GM12878 (cell line): ENCODE results near the gene VAC14. TPM values are rescaled to one million over a fixed set of nuclear protein-coding genes. Genes with fewer than 3 reads are reported as not detected.

ENCODE experiments used
- ATAC-seq: fragments of 200-7000 bp; cut with Tn5 transposase; 3 replicates; pipeline ENCODE4 v1.9.1; 2020; ENCODE audit warnings: mild to moderate bottlenecking, moderate library complexity
- BruUV-seq: library from RNA; stranded (reverse); fragments of 400-500 nt; replicated peaks from 2 replicates; lab custom pipeline; 2021; lab: Mats Ljungman, UMichigan
- CTCF ChIA-PET: fragments of 300-600 bp; sonication (Branson Sonifier 250); formaldehyde crosslinking; extraction: SDS; loops from one replicate; lab custom pipeline; 2021; ENCODE audit warnings: inconsistent platforms; lab: Yijun Ruan, JAX
- POLR2A ChIA-PET: fragments of 350-600 bp; formaldehyde crosslinking; extraction: SDS; loops from one replicate; lab custom pipeline; 2021; ENCODE audit warnings: inconsistent platforms; lab: Charles Lee
- RAD21 ChIA-PET: fragments of 300-600 bp; sonication (Branson Sonifier 250); formaldehyde crosslinking; loops from one replicate; lab custom pipeline; 2023; ENCODE audit warnings: antibody characterized with exemption; ENCODE audit not compliant: unreplicated experiment; lab: Charles Lee
- SMC1A ChIA-PET: fragments of 300-600 bp; sonication (Branson Sonifier 250); formaldehyde crosslinking; loops from one replicate; lab custom pipeline; 2023; ENCODE audit not compliant: unreplicated experiment, uncharacterized antibody; lab: Charles Lee
- DNase-seq: peaks from one replicate; pipeline ENCODE4 v3.0.0-alpha.2; 2011; ENCODE audit warnings: low read depth, low spot score
- FAIRE-seq: peaks from 3 replicates; lab custom pipeline; 2011; peaks lifted over from hg19 to GRCh38; lab: Jason Lieb, UNC
- H2AFZ ChIP-seq: 2 replicates; pipeline ENCODE4 v1.6.0; 2011; ENCODE audit warnings: low read depth, low read length, control low read depth; ENCODE audit not compliant: control insufficient read depth
- H3K27ac ChIP-seq: 2 replicates; pipeline ENCODE4 v1.5.1; 2011; ENCODE audit warnings: control low read depth; ENCODE audit not compliant: control insufficient read depth, insufficient read depth
- H3K27me3 ChIP-seq, 2 experiments: replicated peaks in 1 of 2; 2 replicates each; pipeline versions ENCODE4 v1.6.0 to v1.6.1; 2011; ENCODE audit warnings: low read length in 1 of 2; ENCODE audit not compliant: control insufficient read depth in 2 of 2, insufficient read depth in 2 of 2
- H3K36me3 ChIP-seq, 2 experiments: 2 replicates each; pipeline ENCODE4 v1.5.1; 2011; ENCODE audit warnings: low read length in 1 of 2; ENCODE audit not compliant: control insufficient read depth in 2 of 2, insufficient read depth in 2 of 2
- H3K4me1 ChIP-seq: 2 replicates; pipeline ENCODE4 v1.6.1; 2011; ENCODE audit warnings: mild to moderate bottlenecking, low read length, moderate library complexity, mixed read lengths; ENCODE audit not compliant: control insufficient read depth, insufficient read depth
- H3K4me2 ChIP-seq: 2 replicates; pipeline ENCODE4 v1.6.0; 2011; ENCODE audit warnings: control low read depth; ENCODE audit not compliant: control insufficient read depth, insufficient read depth
- H3K4me3 ChIP-seq: fragments of 200-600 bp; sonication (generic); 2 replicates; pipeline ENCODE4 v1.5.1; 2016
- H3K79me2 ChIP-seq: 2 replicates; pipeline ENCODE4 v1.6.0; 2011; ENCODE audit warnings: low read length; ENCODE audit not compliant: control insufficient read depth, insufficient read depth
- H3K9ac ChIP-seq: 2 replicates; pipeline ENCODE4 v1.8.0; 2011; ENCODE audit warnings: low read length, control low read depth, mixed read lengths; ENCODE audit not compliant: control insufficient read depth, insufficient read depth
- H3K9me3 ChIP-seq: replicated peaks from 3 replicates; pipeline ENCODE4 v1.5.1; 2011; ENCODE audit warnings: mild to moderate bottlenecking, low read length; ENCODE audit not compliant: control insufficient read depth, insufficient read depth
- H4K20me1 ChIP-seq: 2 replicates; pipeline ENCODE4 v1.6.0; 2011; ENCODE audit not compliant: control insufficient read depth, insufficient read depth
- CHD1 ChIP-seq: IDR thresholded peaks from 2 replicates; pipeline ENCODE4 v1.6.1; 2012; ENCODE audit warnings: low read depth, low read length, improper control_type of control experiment
- EZH2 ChIP-seq: IDR thresholded peaks from 2 replicates; pipeline ENCODE4 v1.6.1; 2012; ENCODE audit warnings: low read depth, mild to moderate bottlenecking, control low read depth, inconsistent platforms, low read length, borderline replicate concordance; ENCODE audit not compliant: control insufficient read depth
- NR2C1 ChIP-seq: fragments of 450-650 bp; IDR thresholded peaks from 2 replicates; pipeline ENCODE4 v1.6.1; 2017; ENCODE audit warnings: antibody characterized with exemption, mild to moderate bottlenecking, moderate library complexity
- RAD51 ChIP-seq: fragments of 450-650 bp; IDR thresholded peaks from 2 replicates; pipeline ENCODE4 v1.6.1; 2016; ENCODE audit warnings: moderate library complexity, mild to moderate bottlenecking, inconsistent platforms
- SREBF2 ChIP-seq: IDR thresholded peaks from 2 replicates; pipeline ENCODE4 v1.6.1; 2012; ENCODE audit warnings: mild to moderate bottlenecking, low read length
- SUPT20H ChIP-seq: IDR thresholded peaks from 2 replicates; pipeline ENCODE4 v1.6.1; 2011; ENCODE audit warnings: low read depth, mild to moderate bottlenecking, low read length, moderate library complexity, borderline replicate concordance; ENCODE audit not compliant: control insufficient read depth
- TAF1 ChIP-seq: IDR thresholded peaks from 2 replicates; pipeline ENCODE4 v1.6.1; 2011; ENCODE audit warnings: mild to moderate bottlenecking, low read depth, low read length, borderline replicate concordance
- WGBS: methylation state at CpG from one replicate; pipeline ENCODE4 v1.1.6; 2016; ENCODE audit warnings: low lambda C conversion rate; ENCODE audit not compliant: insufficient replicate concordance, insufficient coverage; ENCODE audit errors: missing lambda C conversion rate; 5-methylcytosine and 5-hydroxymethylcytosine counted together
- in situ Hi-C: fragments of 300-500 bp; cut with MboI; formaldehyde crosslinking; loops from 9 replicates; pipeline ENCODE4 v1.14.3; 2018; ENCODE audit warnings: mixed read lengths
- intact Hi-C: fragments of 100-400 bp; cut with micrococcal nuclease; formaldehyde crosslinking; loops from one replicate; pipeline ENCODE4 v1.14.2; 2022; ENCODE audit not compliant: unreplicated experiment
- polyA plus RNA-seq, 11 experiments: library from polyadenylated mRNA; depleted of rRNA in 4 of 11; unstranded in 6 of 11; stranded (reverse) in 5 of 11; fragments of >200 nt; fragmentation: Nextera tagmentation in 4 of 11; fragmentation: Illumina TruSeq in 1 of 11; extraction: Ambion mirVana in 4 of 11; extraction: Trizol in 1 of 11; gene quantifications; 1 replicate in 1 of 11; 2 replicates in 10 of 11; pipeline versions ENCODE4 v1.2.1 to v1.2.3, GENCODE V29; 2011 to 2016; ENCODE audit warnings: inconsistent platforms in 2 of 11, missing spikeins in 2 of 11, low read depth in 1 of 11
- total RNA-seq, 4 experiments: library from RNA; depleted of rRNA in 3 of 4; stranded (reverse); fragments of >200 nt in 3 of 4; fragmentation: Illumina TruSeq in 1 of 4; extraction: Trizol in 1 of 4; gene quantifications; 2 replicates each; pipeline versions ENCODE4 v1.2.1 to v1.2.3, GENCODE V29; 2013 to 2021
- TF ChIP-seq, protein P1 (sequence below): IDR thresholded peaks from 2 replicates; pipeline ENCODE4 v1.6.1; 2011; ENCODE audit warnings: borderline replicate concordance, low read depth, mild to moderate bottlenecking, moderate library complexity, low read length; ENCODE audit not compliant: insufficient read depth, poor library complexity, severe bottlenecking

VAC14 gene
- total and polyA plus RNA-seq, 10 of the 15 experiments (the other 5 are each of a cell fraction or from before 2014, with no cell fraction given) = 1.3 to 45.5 (median 25.5) TPM

GRCh38 chr16:70734522-70735095 is 66.3 kb downstream of the VAC14 start:
- BruUV-seq = no TSS peak
- intact Hi-C loops (no loop called here), in situ Hi-C loops (no loop called here)
- Histone ChIP-seq H3K79me2 (no peaks in the 10 kb centered on the region), H3K27me3 (no peaks in the 10 kb centered on the region), H2AFZ (no peak overlapping the region), H3K9me3 (no peaks in the 10 kb centered on the region), H3K4me3 (no peak overlapping the region), H3K36me3 (peaks cover 4 to 5% of the 10 kb centered on the region in 2 experiments; a peak in 3 of 4 replicates), H3K27ac (no peak overlapping the region), H3K4me2 (no peak overlapping the region), H4K20me1 (no peaks in the 10 kb centered on the region), H3K4me1 (peaks cover 22% of the 10 kb centered on the region), H3K9ac (no peak overlapping the region)
- no peak for DNase-seq
- ChIA-PET POLR2A (no interaction called here), RAD21 (interaction anchor here (1.0 kb wide), 1 partner anchor 37 kb away, joined by 3 read pairs; no protein-coding TSS in a partner anchor), SMC1A (interaction anchor here (1.4 kb wide), 1 partner anchor 37 kb away, joined by 5 read pairs; no protein-coding TSS in a partner anchor), CTCF (interaction anchor here (0.6 to 1.2 kb wide), 3 partner anchors 36 to 1072 kb away, joined by 3 to 5 read pairs (median 4); no protein-coding TSS in a partner anchor)
- no peak for FAIRE-seq
- no peak for ATAC-seq
- 96% methylated on average over 4 of the region's 4 CpGs for WGBS
- TF ChIP-seq, protein P1, sequence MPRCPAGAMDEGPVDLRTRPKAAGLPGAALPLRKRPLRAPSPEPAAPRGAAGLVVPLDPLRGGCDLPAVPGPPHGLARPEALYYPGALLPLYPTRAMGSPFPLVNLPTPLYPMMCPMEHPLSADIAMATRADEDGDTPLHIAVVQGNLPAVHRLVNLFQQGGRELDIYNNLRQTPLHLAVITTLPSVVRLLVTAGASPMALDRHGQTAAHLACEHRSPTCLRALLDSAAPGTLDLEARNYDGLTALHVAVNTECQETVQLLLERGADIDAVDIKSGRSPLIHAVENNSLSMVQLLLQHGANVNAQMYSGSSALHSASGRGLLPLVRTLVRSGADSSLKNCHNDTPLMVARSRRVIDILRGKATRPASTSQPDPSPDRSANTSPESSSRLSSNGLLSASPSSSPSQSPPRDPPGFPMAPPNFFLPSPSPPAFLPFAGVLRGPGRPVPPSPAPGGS = no peak
- TF ChIP-seq TAF1 = no peak
- TF ChIP-seq SUPT20H = no peak
- TF ChIP-seq RAD51 = no peak
- no peak for TF ChIP-seq SREBF2
- no peak for TF ChIP-seq NR2C1
- no peak for TF ChIP-seq CHD1
- TF ChIP-seq EZH2 = no peak
